ENCODE data around the gene FANCE.

FANCE gene

GRCh38 chr6:35473075-35473849 is 21.1 kb downstream of the FANCE start:
- no peak for DNase-seq
- Mint-ChIP-seq H3K9me3 (no peaks in the 10 kb centered on the region), H3K27ac (peak overlapping the region; percentile 97), H3K4me3 (no peak overlapping the region), H3K4me1 (peaks cover 47% of the 10 kb centered on the region), H3K36me3 (ENCODE audit: low read depth) (peaks cover 57% of the 10 kb centered on the region), H3K27me3 (ENCODE audit: low read depth, poor library complexity) (peaks cover 3% of the 10 kb centered on the region)
- TF ChIP-seq, protein P1, sequence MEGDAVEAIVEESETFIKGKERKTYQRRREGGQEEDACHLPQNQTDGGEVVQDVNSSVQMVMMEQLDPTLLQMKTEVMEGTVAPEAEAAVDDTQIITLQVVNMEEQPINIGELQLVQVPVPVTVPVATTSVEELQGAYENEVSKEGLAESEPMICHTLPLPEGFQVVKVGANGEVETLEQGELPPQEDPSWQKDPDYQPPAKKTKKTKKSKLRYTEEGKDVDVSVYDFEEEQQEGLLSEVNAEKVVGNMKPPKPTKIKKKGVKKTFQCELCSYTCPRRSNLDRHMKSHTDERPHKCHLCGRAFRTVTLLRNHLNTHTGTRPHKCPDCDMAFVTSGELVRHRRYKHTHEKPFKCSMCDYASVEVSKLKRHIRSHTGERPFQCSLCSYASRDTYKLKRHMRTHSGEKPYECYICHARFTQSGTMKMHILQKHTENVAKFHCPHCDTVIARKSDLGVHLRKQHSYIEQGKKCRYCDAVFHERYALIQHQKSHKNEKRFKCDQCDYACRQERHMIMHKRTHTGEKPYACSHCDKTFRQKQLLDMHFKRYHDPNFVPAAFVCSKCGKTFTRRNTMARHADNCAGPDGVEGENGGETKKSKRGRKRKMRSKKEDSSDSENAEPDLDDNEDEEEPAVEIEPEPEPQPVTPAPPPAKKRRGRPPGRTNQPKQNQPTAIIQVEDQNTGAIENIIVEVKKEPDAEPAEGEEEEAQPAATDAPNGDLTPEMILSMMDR (IDR thresholded peaks at IDR 0.05), result no peak

GRCh38 chr6:35473850-35474130 is 21.7 kb downstream of the FANCE start:
- Mint-ChIP-seq H3K36me3 (ENCODE audit: low read depth) (peaks cover 62% of the 10 kb centered on the region), H3K4me1 (peaks cover 47% of the 10 kb centered on the region), H3K27me3 (ENCODE audit: low read depth, poor library complexity) (peaks cover 3% of the 10 kb centered on the region), H3K27ac (peak overlapping the region; percentile 80), H3K9me3 (no peaks in the 10 kb centered on the region), H3K4me3 (no peak overlapping the region)
- TF ChIP-seq, protein P1 (IDR thresholded peaks at IDR 0.05), result no peak
- no peak for DNase-seq

GRCh38 chr6:35474131-35474941 is 22.2 kb downstream of the FANCE start:
- H3K27ac Mint-ChIP-seq, result peak overlapping the region; percentile 80
- H3K4me1 Mint-ChIP-seq, result peaks cover 45% of the 10 kb centered on the region
- DNase-seq, result no peak
- no peak overlapping the region for H3K4me3 Mint-ChIP-seq
- H3K36me3 Mint-ChIP-seq (ENCODE audit: low read depth), result peaks cover 60% of the 10 kb centered on the region
- H3K27me3 Mint-ChIP-seq (ENCODE audit: low read depth, poor library complexity), result peaks cover 3% of the 10 kb centered on the region
- TF ChIP-seq, protein P1 (IDR thresholded peaks at IDR 0.05), result no peak
- no peaks in the 10 kb centered on the region for H3K9me3 Mint-ChIP-seq

GRCh38 chr6:35474942-35475570 is 22.9 kb downstream of the FANCE start:
- Mint-ChIP-seq H3K27ac (peak overlapping the region; percentile 17), H3K27me3 (ENCODE audit: low read depth, poor library complexity) (peaks cover 3% of the 10 kb centered on the region), H3K4me3 (no peak overlapping the region), H3K4me1 (peaks cover 45% of the 10 kb centered on the region), H3K36me3 (ENCODE audit: low read depth) (peaks cover 53% of the 10 kb centered on the region), H3K9me3 (no peaks in the 10 kb centered on the region)
- DNase-seq, result no peak
- TF ChIP-seq, protein P1 (IDR thresholded peaks at IDR 0.05), result no peak

GRCh38 chr6:35475573-35475972 is 23.4 kb downstream of the FANCE start:
- H3K27me3 Mint-ChIP-seq (ENCODE audit: low read depth, poor library complexity), result peaks cover 3% of the 10 kb centered on the region
- DNase-seq, result no peak
- H3K4me1 Mint-ChIP-seq, result peaks cover 43% of the 10 kb centered on the region
- TF ChIP-seq, protein P1 (IDR thresholded peaks at IDR 0.05), result no peak
- no peak overlapping the region for H3K4me3 Mint-ChIP-seq
- peak overlapping the region; percentile 86 for H3K27ac Mint-ChIP-seq
- no peaks in the 10 kb centered on the region for H3K9me3 Mint-ChIP-seq
- H3K36me3 Mint-ChIP-seq (ENCODE audit: low read depth), result peaks cover 48% of the 10 kb centered on the region
